Adrenal gland (tissue), 5 donors: ENCODE results near the gene HMBS.

Experiments used
- CTCF ChIP-seq, 6 experiments: fragments of 450-650 bp in 4 of 6; fragments of 200-600 bp in 2 of 6; sonication (generic) in 1 of 6; IDR thresholded peaks; 1 replicate in 5 of 6; 2 replicates in 1 of 6; pipeline versions ENCODE4 v1.5.1 to v1.8.0; 2016 to 2021; ENCODE audit warnings: antibody characterized with exemption in 6 of 6, mild to moderate bottlenecking in 2 of 6, moderate library complexity in 1 of 6
- POLR2A ChIP-seq, 2 donors: fragments of 450-650 bp; IDR thresholded peaks; one replicate each; pipeline ENCODE4 v1.6.1; 2017; ENCODE audit warnings: antibody characterized with exemption in 2 of 2, mild to moderate bottlenecking in 2 of 2, moderate library complexity in 1 of 2
- donor health status: DM: no; HTN: no; CAD: no.

- TF ChIP-seq CTCF (IDR thresholded peaks at IDR 0.05) (no peak), POLR2A (IDR thresholded peaks at IDR 0.05) (no peak)
These were observed 23.6 kb downstream of the HMBS start for GRCh38 chr11:119108146-119108856.
